ENCODE data around the gene GRK5. TPM values are rescaled to one million over a fixed set of nuclear protein-coding genes. Genes with fewer than 3 reads are reported as not detected.
A peak's percentile ranks its signal among the peaks of the same experiment; 100 is the strongest.

GRK5 gene
- total RNA-seq, 3 donors from 2014 or later (not counting 1 experiment from before 2014, with no cell fraction given), result 37.6 to 54.3 (median 47.9) TPM

GRCh38 chr10:119386666-119387065 lies 179.3 kb downstream of the GRK5 start:
- intact Hi-C loops (cut with micrococcal nuclease), result no loop called here
- WGBS (ENCODE audit: insufficient coverage), result over 99% methylated on average over 15 of the region's 15 CpGs
- no peaks in the 10 kb centered on the region for H3K36me3 Mint-ChIP-seq

GRCh38 chr10:119388849-119389345 lies 181.5 kb downstream of the GRK5 start:
- no peak for TF ChIP-seq CTCF (IDR thresholded peaks at IDR 0.05)
- no peak overlapping the region for H3K27ac Mint-ChIP-seq
- intact Hi-C loops (cut with micrococcal nuclease), result no loop called here

More at GRCh38 chr10:119386666-119387065, 179.3 kb downstream of the GRK5 start:
- DNase-seq (no peak), ATAC-seq (no peak)
- H3K36me3 ChIP-seq (ENCODE audit: control insufficient read depth, insufficient read depth, low read length), result peaks cover 2% of the 10 kb centered on the region
- no peak for TF ChIP-seq CTCF (IDR thresholded peaks at IDR 0.05)
- H3K4me3 ChIP-seq (ENCODE audit: low read length), result no peak overlapping the region
- no peak overlapping the region for H3K27ac ChIP-seq (ENCODE audit: low read length)
- H3K27me3 ChIP-seq (ENCODE audit: control insufficient read depth, insufficient read depth, low read length), result no peaks in the 10 kb centered on the region
- H3K9me3 ChIP-seq (ENCODE audit: control insufficient read depth, insufficient read depth, low read length), result no peaks in the 10 kb centered on the region
- H3K4me3 Mint-ChIP-seq, result no peak overlapping the region
- H3K27me3 Mint-ChIP-seq (ENCODE audit: low read depth in 2 of 2), result no peaks in the 10 kb centered on the region
- peaks cover 13% of the 10 kb centered on the region for H3K4me1 ChIP-seq (ENCODE audit: control insufficient read depth, insufficient read depth, low read length)
- peaks cover 46 to 55% of the 10 kb centered on the region in 2 donors for H3K4me1 Mint-ChIP-seq
- H3K9me3 Mint-ChIP-seq, result no peaks in the 10 kb centered on the region
- no peak overlapping the region for H3K27ac Mint-ChIP-seq

GRCh38 chr10:119391440-119392251 lies 184.3 kb downstream of the GRK5 start:
- no peak for ATAC-seq
- Mint-ChIP-seq H3K27ac (peak overlapping the region in 1 of 2 donors; percentile 58), H3K36me3 (no peaks in the 10 kb centered on the region), H3K27me3 (ENCODE audit: low read depth in 2 of 2) (no peaks in the 10 kb centered on the region), H3K4me1 (peaks cover 29 to 46% of the 10 kb centered on the region in 2 donors), H3K9me3 (no peaks in the 10 kb centered on the region), H3K4me3 (no peak overlapping the region)
- no peak for TF ChIP-seq CTCF (IDR thresholded peaks at IDR 0.05)
- WGBS (ENCODE audit: insufficient coverage), result 84% methylated on average over 14 of the region's 18 CpGs
- Histone ChIP-seq H3K36me3 (ENCODE audit: control insufficient read depth, insufficient read depth, low read length) (no peaks in the 10 kb centered on the region), H3K4me3 (ENCODE audit: low read length) (no peak overlapping the region), H3K27ac (ENCODE audit: low read length) (no peak overlapping the region), H3K27me3 (ENCODE audit: control insufficient read depth, insufficient read depth, low read length) (no peaks in the 10 kb centered on the region), H3K4me1 (ENCODE audit: control insufficient read depth, insufficient read depth, low read length) (peaks cover 28% of the 10 kb centered on the region), H3K9me3 (ENCODE audit: control insufficient read depth, insufficient read depth, low read length) (no peaks in the 10 kb centered on the region)
- intact Hi-C loops (cut with micrococcal nuclease), result no loop called here
- DNase-seq, result no peak

More at GRCh38 chr10:119388849-119389345, 181.5 kb downstream of the GRK5 start:
- no peaks in the 10 kb centered on the region for H3K9me3 ChIP-seq (ENCODE audit: control insufficient read depth, insufficient read depth, low read length)
- H3K36me3 ChIP-seq (ENCODE audit: control insufficient read depth, insufficient read depth, low read length), result no peaks in the 10 kb centered on the region
- Mint-ChIP-seq H3K36me3 (no peaks in the 10 kb centered on the region), H3K27me3 (ENCODE audit: low read depth in 2 of 2) (no peaks in the 10 kb centered on the region), H3K4me3 (no peak overlapping the region), H3K9me3 (no peaks in the 10 kb centered on the region), H3K4me1 (peaks cover 29 to 43% of the 10 kb centered on the region in 2 donors)
- H3K27ac ChIP-seq (ENCODE audit: low read length), result no peak overlapping the region
- peaks cover 10% of the 10 kb centered on the region for H3K4me1 ChIP-seq (ENCODE audit: control insufficient read depth, insufficient read depth, low read length)
- no peaks in the 10 kb centered on the region for H3K27me3 ChIP-seq (ENCODE audit: control insufficient read depth, insufficient read depth, low read length)
- H3K4me3 ChIP-seq (ENCODE audit: low read length), result no peak overlapping the region
- DNase-seq (no peak), ATAC-seq (no peak)
- 100% methylated on average over 1 of the region's 1 CpG for WGBS (ENCODE audit: insufficient coverage)

Measured in natural killer cell (primary cell).